Parathyroid adenoma (tissue), 2 donors: ENCODE results near the gene TOX3.

ENCODE experiments used
- H2AFZ ChIP-seq: fragments of 300-600 bp; sonication (generic); one replicate; pipeline ENCODE4 v1.7.0; 2017; ENCODE audit warnings: antibody characterized with exemption, mild to moderate bottlenecking
- H3K27ac ChIP-seq: fragments of 300-600 bp; sonication (generic); one replicate; pipeline ENCODE4 v1.7.0; 2017
- H3K27me3 ChIP-seq: fragments of 300-600 bp; sonication (generic); one replicate; pipeline ENCODE4 v1.7.0; 2017; ENCODE audit warnings: low read length; ENCODE audit not compliant: control insufficient read depth, insufficient read depth
- H3K36me3 ChIP-seq: fragments of 300-600 bp; sonication (generic); one replicate; pipeline ENCODE4 v1.7.0; 2017; ENCODE audit warnings: low read length; ENCODE audit not compliant: control insufficient read depth, insufficient read depth
- H3K4me1 ChIP-seq: fragments of 300-600 bp; sonication (generic); one replicate; pipeline ENCODE4 v1.7.0; 2017; ENCODE audit warnings: control low read depth
- H3K4me2 ChIP-seq: fragments of 300-600 bp; sonication (generic); one replicate; pipeline ENCODE4 v1.7.0; 2017; ENCODE audit warnings: low read length
- H3K4me3 ChIP-seq: fragments of 300-600 bp; sonication (generic); one replicate; pipeline ENCODE4 v1.7.0; 2017; ENCODE audit warnings: low read depth, low read length
- H3K79me2 ChIP-seq: fragments of 300-600 bp; sonication (generic); one replicate; pipeline ENCODE4 v1.7.0; 2017; ENCODE audit warnings: control low read depth
- H3K9ac ChIP-seq: fragments of 300-600 bp; sonication (generic); one replicate; pipeline ENCODE4 v1.7.0; 2017; ENCODE audit warnings: mild to moderate bottlenecking
- H3K9me3 ChIP-seq: fragments of 300-600 bp; sonication (generic); one replicate; pipeline ENCODE4 v1.7.0; 2017; ENCODE audit warnings: low read length; ENCODE audit not compliant: control insufficient read depth
- CTCF ChIP-seq: fragments of 300-600 bp; sonication (generic); IDR thresholded peaks from one replicate; pipeline ENCODE4 v1.7.0; 2017; ENCODE audit warnings: antibody characterized with exemption, mild to moderate bottlenecking
- donor health status: primary hyperparathyroidism.

Gene TOX3

DNA sequence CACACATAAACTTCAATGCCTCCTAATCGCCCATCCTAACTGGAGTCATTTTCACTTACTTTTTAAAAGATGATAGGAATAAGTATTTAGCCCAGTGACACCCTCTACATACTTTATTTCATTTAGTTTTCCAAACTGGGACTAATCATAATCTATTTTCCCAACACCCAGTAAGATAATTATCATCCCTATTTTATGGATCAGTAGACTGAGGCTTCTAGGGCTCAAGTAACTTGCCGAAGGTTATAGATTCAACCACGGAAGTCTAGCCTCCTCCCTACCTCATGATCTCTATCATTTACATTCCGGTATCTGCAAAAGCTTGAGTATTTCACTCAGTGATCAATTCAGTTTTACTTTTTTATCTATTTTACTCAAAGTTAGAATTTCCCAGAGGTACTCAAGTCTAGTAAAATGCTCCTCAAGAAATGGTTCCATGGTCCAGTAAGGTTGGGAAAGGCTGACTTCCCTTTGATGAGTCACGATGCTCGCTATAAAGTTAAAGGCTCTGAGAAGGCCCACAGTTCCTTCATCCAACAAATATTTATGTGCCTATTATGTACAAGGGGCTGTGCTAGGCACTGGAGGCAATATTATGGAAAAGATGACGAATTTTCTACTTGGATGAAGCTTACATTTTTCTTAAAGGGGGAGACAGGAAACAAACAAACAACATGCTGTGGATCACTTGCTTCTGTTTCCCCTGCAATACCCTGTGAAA, 75.1 kb downstream of the TOX3 start:
- H3K27me3 ChIP-seq = no peaks in the 10 kb centered on the region
- no peak overlapping the region for H3K4me2 ChIP-seq
- no peak overlapping the region for H3K9ac ChIP-seq
- H2AFZ ChIP-seq = no peak overlapping the region
- no peaks in the 10 kb centered on the region for H3K9me3 ChIP-seq
- no peaks in the 10 kb centered on the region for H3K79me2 ChIP-seq
- H3K36me3 ChIP-seq = no peaks in the 10 kb centered on the region
- no peaks in the 10 kb centered on the region for H3K4me1 ChIP-seq
- TF ChIP-seq CTCF = no peak
- no peak overlapping the region for H3K4me3 ChIP-seq
- no peak overlapping the region for H3K27ac ChIP-seq

DNA sequence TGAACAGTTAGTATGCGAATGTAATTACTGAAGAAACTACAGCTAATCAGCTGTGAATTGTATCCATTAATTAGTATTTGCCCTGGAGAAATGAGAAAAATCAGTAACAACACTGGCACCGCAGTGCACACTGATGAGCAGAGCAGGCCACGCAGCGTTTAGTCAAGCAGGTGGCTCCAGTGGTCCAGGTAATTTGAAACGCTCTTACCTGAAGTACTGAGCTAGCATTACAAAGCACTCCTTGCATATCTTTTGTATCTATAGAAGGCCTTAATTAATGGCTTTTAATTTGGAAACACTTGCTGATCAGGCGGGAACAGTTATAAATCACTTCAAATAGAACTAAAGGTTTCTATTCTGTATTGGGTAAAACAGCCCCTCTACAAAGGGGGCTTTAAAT, 76.4 kb downstream of the TOX3 start:
- Histone ChIP-seq H3K79me2 (no peaks in the 10 kb centered on the region), H3K4me1 (no peaks in the 10 kb centered on the region), H3K9me3 (no peaks in the 10 kb centered on the region), H3K27me3 (no peaks in the 10 kb centered on the region), H3K4me3 (no peak overlapping the region), H3K4me2 (no peak overlapping the region), H2AFZ (no peak overlapping the region), H3K36me3 (no peaks in the 10 kb centered on the region), H3K9ac (no peak overlapping the region), H3K27ac (no peak overlapping the region)
- no peak for TF ChIP-seq CTCF

- no peak overlapping the region for H3K4me3 ChIP-seq
- no peak overlapping the region for H3K9ac ChIP-seq
- H3K36me3 ChIP-seq = no peaks in the 10 kb centered on the region
- H2AFZ ChIP-seq = no peak overlapping the region
- no peaks in the 10 kb centered on the region for H3K79me2 ChIP-seq
- H3K27ac ChIP-seq = no peak overlapping the region
- H3K4me2 ChIP-seq = no peak overlapping the region
- H3K9me3 ChIP-seq = no peaks in the 10 kb centered on the region
- TF ChIP-seq CTCF = no peak
- H3K4me1 ChIP-seq = no peaks in the 10 kb centered on the region
- no peaks in the 10 kb centered on the region for H3K27me3 ChIP-seq
Measured at GRCh38 chr16:52469775-52470174, 77.2 kb downstream of the TOX3 start.

- Histone ChIP-seq H3K4me3 (no peak overlapping the region), H3K27me3 (no peaks in the 10 kb centered on the region), H3K27ac (no peak overlapping the region), H2AFZ (no peak overlapping the region), H3K79me2 (no peaks in the 10 kb centered on the region), H3K4me2 (no peak overlapping the region), H3K36me3 (no peaks in the 10 kb centered on the region), H3K4me1 (no peaks in the 10 kb centered on the region), H3K9me3 (no peaks in the 10 kb centered on the region), H3K9ac (no peak overlapping the region)
- no peak for TF ChIP-seq CTCF
Measured at GRCh38 chr16:52469091-52469490, 77.9 kb downstream of the TOX3 start.

DNA sequence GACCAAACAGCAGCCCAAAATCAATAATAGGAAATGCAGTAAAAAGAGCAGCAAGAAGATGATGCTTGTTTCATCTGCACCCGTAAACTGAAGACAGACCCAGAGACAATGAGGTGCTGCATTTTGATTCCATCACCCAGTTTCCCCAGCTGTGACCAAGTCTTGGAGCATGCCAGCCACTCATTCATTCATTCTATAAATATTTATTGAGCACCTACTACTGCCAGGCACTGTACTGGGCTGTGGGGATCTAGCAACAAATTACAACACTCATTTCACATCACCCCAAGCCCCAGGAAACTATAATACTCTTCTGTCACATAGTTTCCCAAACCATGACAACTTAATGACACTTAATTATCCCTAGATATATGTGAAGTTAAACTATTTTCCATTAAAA, 79.2 kb downstream of the TOX3 start:
- Histone ChIP-seq H2AFZ (no peak overlapping the region), H3K36me3 (no peaks in the 10 kb centered on the region), H3K4me1 (no peaks in the 10 kb centered on the region), H3K4me3 (no peak overlapping the region), H3K4me2 (no peak overlapping the region), H3K9me3 (no peaks in the 10 kb centered on the region), H3K79me2 (no peaks in the 10 kb centered on the region), H3K27ac (no peak overlapping the region), H3K9ac (no peak overlapping the region), H3K27me3 (no peaks in the 10 kb centered on the region)
- no peak for TF ChIP-seq CTCF
